HG03571 (cell line): ENCODE measurements around the gene MYRF.

Experiments
- ATAC-seq: cut with Tn5 transposase; IDR thresholded peaks from one replicate; pipeline ENCODE4 v1.9.1; 2021; ENCODE audit not compliant: unreplicated experiment

The MYRF gene

DNA sequence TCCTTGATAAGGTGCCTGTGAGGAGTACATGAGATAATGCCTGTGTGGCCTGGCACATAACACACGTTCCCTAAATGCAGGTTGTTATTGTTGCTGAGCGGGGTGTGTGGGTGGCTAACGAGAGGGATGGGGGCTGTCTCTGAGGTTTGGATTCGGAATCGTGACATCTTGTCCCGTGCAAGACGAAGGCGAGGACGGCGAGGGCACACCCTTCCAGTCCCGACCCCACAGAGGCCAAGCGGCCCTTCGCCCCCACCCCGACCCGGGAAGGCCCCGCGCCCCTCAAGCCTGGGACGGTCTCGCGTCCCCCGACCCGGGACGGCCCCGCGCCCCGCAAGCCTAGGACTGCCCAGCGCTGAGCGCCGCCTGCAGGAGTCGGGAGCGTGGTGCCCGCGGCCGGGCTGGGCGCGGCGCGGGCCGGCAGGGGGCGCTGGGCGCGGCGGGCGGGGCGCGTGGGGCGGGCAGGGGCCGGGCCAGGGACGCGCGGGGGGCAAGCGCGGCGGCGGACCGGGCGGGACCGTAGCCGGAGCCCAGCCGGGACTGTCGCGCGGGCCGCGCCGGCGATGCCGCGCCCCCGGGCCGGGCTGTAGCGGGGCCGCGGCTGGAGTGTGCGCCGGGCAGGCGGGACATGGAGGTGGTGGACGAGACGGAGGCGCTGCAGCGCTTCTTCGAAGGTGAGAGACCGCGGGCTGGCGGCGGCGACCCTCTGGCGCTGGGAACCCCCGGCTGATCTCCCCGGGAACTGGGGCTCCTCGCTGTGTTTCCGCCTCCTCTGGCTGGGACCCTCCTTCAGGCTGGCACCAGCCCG, at the start of gene MYRF:
TSS of gene MYRF (plus strand) at position 520 of the 808 bp plus-strand sequence. CDS start at position 629, 109 bp downstream.
- ATAC-seq, result no peak

DNA sequence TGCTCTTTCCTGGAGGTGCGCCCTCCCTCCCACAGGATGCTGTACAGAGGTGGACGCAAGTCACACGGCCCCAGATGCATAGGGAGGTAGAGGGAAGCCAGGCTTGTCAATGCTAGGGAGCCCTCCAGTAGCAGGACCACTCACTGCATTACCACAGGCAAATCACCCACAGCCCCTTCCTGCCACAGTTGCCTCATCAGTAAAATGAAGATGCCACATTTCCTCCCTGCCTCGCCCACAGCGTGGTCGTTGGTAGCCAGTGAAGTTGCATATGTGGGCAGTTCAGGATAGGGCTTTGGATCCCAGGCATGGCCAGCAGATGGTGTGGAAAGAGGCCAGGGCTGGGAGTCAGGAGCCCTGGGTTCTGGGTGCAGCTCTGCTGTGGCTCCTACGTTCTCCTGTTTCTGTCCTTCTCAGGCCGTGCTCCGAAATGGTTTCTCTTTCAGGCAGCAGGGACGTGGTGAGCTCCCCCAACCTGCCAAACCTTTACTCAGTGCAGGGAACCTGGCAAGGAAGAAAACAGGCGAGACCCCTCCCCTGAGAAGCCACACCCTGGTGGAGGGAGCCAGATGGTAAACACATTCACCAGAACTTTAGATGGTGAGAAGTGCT, 49.6 kb upstream of the MYRF start:
- no peak for ATAC-seq

DNA sequence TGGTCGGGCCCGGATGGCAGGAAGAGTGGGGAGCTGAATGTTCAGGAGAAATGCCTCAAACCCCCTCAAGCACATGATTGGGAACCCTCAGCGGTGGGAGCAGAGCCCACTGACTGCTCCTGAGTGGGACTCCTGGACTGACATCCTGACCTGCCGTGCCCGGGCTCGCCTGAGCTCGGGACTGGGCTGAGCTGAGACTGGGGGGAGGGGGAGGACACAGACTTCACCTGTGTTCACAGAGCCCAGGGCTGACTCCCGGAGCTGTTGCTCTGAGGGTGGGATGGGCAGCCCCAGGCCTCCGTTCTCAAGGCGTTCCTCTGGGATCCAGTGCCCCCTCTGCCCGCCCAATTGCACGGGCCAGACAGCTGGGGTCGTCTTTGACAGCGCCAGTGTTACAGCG, 47.6 kb upstream of the MYRF start:
- no peak for ATAC-seq

DNA sequence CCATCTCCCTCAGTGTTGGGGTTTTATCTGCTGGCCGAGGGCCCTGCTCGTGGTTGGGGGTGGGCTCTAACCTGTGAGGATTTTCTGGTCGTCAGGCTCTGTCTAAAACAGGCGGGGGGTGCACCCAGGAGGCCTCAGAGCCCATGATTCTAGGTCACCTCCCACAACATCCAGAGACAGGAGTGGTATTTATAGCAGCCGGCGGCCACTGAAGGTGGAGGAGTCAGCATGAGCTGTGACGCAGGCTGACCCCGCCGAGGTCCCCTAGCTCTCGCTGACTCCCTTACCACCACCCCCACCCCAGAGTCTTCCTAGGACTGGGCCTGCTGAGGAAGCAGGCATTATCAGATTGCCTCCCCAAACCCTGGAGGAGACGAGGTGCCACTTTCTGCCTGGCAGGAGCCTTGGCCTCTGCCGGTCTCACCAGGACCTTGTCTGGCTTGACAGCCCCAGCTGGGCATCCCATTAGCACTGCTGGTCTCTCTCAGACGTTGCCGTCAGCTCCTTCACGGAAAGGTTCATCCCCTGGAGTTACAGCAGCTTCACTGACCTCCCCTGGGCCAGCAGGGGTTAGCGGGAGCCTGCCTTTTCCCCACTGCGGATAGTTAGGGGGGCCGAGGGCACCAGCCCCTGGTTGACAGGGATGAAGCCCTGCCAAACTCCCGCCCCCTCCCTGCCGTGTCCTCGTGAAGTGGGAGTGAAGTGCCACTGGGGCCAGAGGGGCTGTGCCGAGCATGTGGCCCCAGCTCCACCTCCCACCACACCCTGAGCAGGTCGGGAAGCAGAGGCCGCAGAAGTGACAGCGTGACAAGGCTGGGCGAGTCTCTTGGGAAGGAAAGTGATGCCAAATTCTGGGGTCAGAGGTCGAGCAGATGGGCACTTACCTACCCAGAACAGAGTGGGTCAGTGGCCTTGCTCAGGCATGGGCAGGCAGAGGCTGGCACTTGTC, 45.7 kb upstream of the MYRF start:
- ATAC-seq, result no peak

DNA sequence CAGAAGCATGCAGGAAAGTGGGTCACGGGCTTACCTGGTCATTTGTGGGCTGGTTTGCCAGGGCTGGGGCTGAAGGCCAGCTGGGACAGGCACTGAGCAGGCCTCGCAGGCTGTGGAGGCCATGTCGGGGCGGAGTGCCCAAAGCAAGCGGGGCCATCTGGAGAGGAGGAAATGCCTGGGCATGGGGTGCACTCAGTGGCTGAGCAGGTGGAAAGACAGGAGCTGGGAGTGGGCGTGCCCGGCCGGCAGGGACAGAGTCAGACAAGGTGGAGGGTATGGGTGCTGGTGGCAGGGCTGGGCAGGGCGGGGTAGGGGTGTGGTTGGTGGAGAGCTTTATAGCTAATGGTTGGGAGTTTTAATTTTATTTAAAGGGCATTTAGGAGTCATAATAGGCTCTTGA, 44.9 kb upstream of the MYRF start:
- no peak for ATAC-seq

DNA sequence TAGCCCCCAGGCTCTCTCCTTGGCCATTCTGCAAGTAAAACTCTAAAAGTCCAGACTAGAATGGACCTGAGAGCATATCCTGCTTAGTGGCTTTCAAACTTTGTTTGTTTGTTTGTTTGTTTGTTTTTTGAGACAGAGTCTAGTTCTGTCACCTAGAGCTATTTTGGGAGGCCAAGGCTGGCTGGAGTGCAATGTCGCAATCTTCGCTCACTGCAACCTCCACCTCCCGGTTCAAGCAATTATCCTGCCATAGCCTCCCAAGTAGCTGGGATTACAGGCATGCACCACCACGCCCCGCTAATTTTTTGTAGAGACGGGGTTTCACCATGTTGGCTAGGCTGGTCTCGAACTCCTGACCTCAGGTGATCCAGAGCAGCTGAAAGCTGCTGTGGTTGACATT, 43.3 kb upstream of the MYRF start:
- ATAC-seq, result no peak

DNA sequence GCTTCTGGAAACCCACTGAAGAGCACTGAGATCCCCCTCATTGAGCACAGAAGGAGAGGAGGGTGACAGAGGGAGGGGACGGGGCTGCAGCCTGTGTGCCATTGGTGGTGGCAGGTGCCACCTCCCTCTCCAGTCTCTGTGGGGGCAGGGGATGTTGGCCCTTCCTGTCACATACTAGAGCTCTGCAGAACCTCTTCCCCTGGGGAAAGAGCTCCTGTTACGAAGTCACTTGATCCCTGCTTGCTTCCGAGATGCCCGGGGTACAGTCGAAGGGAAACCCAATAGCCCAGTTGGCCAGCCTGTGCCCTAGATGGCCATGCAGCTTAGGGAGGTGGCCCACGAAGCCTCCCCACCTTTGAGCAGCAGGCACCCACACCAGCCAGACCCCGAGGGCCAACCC, 42.9 kb upstream of the MYRF start:
- ATAC-seq, result no peak

DNA sequence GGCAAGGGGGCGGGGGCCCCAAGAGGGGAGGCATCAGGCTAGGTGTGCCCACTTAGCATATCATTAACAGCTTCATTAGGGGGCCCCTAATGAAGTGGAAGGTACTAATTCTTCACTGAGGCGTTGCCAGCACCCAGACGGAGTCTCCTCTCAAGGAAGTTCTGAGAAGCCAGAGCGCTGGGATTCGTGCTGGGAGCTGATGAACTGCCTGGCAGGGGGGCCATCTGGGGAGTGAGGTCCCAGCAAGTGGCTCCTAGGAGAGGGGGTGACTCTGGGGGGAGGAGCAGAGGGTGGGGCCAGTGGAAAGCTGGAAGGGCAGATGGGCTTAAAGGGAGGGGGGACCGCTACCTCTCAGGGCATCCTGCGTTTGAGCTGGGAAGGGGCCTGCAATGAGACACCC, 42.4 kb upstream of the MYRF start:
- ATAC-seq, result no peak

DNA sequence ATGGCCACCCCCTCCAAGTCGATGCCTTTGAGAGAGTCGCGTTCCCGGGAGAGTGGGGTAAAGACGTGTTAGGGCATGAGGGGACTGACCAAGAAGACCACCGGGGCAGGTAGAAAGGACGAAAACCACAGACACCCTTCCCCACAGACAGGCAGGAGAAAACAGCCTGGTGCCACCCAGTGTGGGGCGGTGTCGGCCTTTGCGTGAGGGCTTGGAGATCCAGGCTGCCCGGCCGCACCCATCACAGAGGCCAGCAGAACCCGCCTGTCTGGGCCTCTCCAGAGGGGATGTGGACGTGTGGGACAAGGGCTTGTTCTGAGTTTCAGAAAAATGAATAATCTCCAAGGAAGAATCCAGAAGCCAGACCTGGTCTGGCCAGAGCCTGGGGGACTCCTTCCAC, 41.4 kb upstream of the MYRF start:
- no peak for ATAC-seq

DNA sequence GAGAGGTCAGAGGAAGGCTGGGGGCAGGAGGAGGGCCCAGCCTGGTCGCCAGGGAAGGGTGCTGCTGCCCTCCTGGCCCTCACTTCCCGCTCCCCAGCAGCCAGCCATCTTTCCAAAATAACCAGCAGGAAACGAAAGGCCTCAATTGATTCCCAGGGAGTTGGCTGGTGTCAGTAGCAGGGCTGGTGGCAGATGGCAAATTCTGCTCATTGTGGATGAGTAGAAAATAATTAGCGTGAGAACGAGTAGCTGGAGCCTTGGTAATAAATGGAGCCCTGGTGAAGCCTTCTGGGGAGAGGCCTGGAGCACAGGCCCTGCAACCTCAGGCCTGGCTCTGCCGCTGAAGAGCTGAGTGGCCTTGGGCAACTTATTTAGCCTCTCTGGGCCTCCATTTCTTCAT, 40.9 kb upstream of the MYRF start:
- no peak for ATAC-seq

DNA sequence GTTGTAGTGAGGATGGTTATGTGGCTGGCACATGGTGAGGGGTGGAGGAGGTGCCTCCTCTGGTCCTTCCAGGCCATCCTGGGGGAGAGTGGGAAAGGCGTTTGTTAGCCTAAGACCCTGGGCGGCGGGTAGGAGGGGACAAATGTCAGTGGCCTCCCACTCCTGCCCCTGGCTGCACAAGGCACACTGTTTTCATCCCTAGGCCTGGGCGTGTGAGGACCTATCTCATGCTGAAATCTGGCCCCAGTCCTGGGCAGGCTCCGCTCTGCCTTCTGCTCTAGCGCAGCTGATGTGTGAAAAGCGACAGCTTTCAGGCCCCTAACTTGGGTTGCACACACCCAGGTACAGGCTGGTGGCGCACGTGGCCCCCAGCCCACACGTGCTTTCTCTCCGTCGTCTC, 40.1 kb upstream of the MYRF start:
- no peak for ATAC-seq

DNA sequence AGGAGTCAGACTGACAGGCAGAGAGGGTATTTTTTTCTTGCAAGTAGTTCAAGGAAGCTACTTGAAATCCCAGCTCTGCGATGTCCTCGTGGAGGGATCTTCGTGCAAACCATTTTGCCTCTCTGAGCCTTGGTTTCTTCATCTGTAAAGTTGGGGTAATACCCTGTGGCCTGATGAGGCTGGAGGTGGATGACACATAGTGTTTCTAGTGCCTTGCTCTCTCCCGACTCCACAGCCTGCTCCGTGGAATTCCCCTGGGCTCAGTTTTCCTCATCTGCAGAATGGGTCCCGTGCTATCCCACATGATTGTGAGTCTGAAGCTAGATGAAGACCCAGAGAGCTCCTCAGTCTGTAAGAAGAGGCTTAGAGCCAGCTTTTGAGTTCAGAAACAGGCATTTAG, 39.6 kb upstream of the MYRF start:
- ATAC-seq, result no peak

DNA sequence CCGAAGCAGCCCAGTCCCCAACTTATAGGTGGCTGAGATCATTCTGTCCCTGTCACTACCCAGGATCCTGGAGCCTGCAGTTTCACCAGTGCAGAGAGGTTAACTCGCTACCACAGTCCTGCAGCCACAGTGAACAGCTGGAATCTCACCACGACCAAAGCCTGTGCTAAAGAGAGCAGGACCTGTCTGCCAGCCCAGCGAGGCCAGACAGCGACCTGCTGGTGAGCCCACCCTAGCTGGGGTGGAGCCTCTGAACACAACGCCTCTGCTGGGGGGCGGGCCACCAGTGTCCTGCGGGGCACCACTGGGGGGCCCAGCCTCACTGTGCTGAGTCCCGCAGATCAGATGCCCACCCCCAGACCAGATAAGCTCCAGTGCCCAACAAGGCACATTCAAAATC, 39.0 kb upstream of the MYRF start:
- no peak for ATAC-seq

DNA sequence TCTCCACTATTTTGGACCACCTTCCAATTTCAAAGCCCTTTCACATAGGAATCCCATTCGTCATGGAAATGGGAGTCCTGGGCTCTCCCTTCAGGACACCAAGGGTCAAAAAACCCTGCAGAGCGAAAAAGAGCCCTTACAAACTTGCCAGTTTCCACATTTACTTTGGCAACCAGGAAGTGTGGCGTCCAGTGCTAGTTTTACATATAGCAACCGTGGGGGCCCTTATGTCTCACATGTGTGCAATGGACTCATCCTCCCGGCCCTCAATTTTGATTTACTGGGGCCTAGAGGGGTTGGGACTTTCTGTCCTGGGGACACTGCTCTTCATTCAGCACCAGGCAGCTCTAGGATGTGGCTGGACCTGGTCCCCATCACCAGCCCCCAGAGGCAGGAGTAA, 38.5 kb upstream of the MYRF start:
- ATAC-seq, result no peak

DNA sequence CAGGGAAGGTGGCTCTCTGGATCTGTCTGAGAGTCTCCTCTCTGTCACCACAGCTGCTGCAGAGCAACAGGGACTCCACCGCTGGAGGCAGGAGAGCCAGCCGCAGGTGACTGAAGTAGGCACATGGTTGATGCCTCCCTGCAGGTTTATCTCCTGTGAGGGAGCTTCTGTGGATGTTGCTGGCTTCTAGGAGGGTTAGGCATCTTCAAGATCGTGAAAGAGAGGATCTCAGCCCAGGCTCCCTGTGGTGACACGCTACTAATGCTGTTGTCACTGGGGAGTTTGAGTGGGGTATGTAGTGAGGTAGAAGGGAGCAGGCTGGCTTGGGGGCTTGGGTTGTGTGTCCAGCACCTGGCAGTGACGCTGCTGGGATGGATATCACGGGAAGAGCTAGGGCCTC, 38.1 kb upstream of the MYRF start:
- ATAC-seq, result no peak

DNA sequence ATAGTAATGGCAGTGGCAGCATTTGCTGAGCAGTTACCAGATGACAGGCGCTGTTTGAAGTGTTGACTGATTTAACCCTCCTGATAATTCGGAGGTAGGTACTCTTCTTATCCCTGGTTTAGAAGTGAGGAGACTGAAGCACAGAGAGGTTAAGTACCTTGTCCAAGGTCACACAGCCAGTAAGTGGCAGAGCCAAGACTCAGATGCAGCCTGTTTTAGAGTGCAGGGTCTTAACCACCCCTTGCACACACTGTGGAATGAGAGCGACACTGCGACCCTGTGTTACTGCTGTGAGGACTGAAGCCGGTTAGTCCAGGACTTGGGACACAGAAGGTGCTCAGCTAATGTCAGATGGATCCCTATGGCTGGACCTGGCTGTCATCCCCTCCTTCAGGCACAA, 37.5 kb upstream of the MYRF start:
- ATAC-seq, result no peak

DNA sequence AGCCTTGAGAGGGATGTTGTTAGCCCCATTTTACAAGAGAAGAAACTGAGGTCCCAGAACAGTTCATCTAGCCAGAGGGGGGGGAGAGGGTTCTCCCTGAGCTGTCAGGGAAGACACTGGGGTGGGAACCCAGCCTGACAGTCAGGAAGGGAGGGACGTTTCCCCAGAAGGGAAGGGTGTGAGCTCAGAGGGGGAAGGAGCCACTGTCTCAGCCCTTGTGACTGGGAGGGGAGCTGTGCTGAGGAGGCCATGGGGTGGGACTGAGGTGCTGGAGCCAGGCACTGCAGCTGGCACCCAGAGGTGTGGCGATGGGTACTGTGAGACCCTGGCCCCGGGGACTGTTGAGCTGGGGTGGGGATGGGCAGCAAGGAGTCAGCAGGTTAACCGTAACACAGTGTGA, 36.6 kb upstream of the MYRF start:
- ATAC-seq, result no peak

DNA sequence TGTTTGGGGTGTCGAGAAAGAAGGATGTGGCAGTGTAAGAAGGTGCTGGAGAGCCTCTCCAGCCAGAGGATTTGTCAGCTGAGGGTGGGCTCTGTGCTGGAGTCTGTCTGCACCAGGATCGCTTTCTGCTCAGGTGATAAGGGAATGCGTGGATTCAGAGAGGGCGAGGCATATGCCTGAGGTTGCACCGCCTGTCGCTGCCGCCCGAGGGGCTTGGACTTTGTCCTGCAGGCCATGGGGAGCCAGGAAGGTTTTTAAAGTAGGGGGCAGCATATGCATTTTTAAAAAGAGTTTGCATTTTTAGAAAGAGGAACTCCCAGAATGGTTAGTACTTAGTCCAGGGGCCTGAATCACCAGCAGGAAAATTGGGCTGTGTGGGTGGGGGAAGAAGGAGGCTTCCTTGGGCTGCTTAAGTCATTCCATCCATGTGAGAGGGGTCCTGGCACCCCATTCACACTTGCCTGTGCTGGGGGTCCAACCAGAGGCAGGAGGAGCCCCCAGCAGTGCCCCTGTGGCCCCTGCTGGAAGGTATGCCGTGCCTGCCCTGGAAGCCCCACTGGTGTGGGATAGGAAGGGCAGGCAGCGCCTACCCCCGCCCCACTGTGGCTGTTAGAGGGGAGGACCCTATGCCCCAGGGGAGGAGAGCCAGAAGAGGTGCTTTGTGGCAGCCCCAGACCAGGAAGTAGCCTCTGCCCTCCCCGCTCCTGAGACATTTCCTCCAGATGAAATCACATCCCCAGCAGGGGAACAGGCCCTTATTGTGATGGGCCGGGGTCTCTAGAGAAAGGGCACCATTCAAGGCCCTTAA, 35.8 kb upstream of the MYRF start:
- no peak for ATAC-seq

DNA sequence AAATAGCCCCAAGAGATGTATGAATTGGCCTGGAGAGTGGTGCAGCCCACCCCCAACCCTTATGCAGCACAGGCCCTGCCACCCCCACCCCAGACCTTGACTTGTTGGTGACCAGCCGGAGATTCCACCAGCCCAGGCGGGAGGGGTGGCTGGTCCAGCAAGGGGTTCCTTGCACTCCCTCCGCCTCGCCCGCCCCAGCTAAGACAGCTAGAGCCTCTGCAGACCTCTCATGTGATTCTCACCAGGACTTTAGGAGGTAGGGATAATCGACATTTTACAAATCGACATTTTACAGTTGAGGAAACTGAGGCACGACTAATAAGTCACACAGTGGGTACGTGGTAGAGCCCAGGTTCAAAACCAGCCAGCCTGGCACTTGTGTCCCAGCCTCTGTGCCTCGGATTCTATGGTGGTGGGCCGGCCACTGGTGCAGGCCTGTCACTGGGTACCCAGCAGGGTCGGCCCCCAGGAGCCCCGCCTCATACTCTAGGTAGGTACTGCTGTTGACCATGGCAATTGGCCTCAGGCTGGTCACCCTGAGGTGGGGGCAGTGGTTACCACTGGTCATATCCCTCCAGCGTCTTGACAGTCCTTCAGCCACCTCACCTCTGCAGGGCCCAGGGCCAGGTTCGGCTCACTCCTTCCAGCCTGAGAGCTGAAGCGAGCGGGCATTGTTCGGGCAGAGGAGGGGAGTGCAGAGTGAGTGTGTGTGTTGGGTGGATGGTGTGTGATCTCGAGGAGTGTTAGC, 35.0 kb upstream of the MYRF start:
- ATAC-seq, result no peak

DNA sequence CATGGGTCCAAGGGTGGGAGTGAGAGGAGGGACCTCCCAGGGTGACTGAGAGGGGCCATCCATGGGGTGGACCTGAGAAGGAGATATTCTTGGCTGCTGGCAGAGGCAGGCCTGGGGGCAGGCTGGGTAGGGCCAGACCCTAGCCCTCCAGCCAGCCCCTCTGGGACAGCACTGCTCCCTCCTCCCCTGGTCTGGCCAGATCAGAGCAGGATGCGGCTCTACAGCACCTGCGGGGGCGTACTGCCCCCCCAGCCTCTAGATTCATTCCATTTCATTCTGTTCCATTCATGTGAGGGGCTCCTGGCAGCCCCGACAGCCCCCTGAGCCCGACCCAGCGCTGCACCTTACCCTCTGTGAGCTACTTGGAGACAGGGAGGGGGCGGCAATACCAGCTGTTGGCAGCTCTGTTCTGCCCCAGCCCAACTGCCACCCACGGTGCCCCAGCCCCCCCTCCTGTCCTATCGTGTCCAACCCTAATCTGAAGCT, 34.3 kb upstream of the MYRF start:
- ATAC-seq, result no peak
